Activated CD4-positive, alpha-beta memory T cell treated with anti-CD3 and anti-CD28 coated beads for 36 hours (primary cell): ENCODE data around the gene MORN1. TPM values are rescaled to one million over a fixed set of nuclear protein-coding genes. Genes with fewer than 3 reads are reported as not detected.

Experiments used
- CTCF ChIA-PET: fragments of 350-600 bp; sonication (Branson Sonifier 250); formaldehyde crosslinking; loops from one replicate; lab custom pipeline; 2021; ENCODE audit warnings: antibody characterized with exemption, inconsistent platforms; lab: Charles Lee
- POLR2A ChIA-PET: fragments of 350-600 bp; sonication (Branson Sonifier 250); formaldehyde crosslinking; loops from one replicate; lab custom pipeline; 2021; ENCODE audit warnings: antibody characterized with exemption; lab: Charles Lee
- DNase-seq: peaks from one replicate; pipeline ENCODE4 v3.0.0-alpha.2; 2020
- H3K27ac Mint-ChIP-seq: one replicate; pipeline ENCODE4 v1.8.0; 2021; ENCODE audit warnings: mixed read lengths
- H3K27me3 Mint-ChIP-seq: one replicate; pipeline ENCODE4 v1.8.0; 2021; ENCODE audit warnings: mixed read lengths
- H3K36me3 Mint-ChIP-seq: one replicate; pipeline ENCODE4 v1.8.0; 2021; ENCODE audit warnings: mixed read lengths
- H3K4me1 Mint-ChIP-seq: one replicate; pipeline ENCODE4 v1.8.0; 2021; ENCODE audit warnings: low read depth, mixed read lengths
- H3K4me3 Mint-ChIP-seq: one replicate; pipeline ENCODE4 v1.8.0; 2021; ENCODE audit warnings: mild to moderate bottlenecking, mixed read lengths
- H3K9me3 Mint-ChIP-seq: one replicate; pipeline ENCODE4 v1.8.0; 2021; ENCODE audit warnings: mixed read lengths
- intact Hi-C: fragments of 100-400 bp; cut with micrococcal nuclease; formaldehyde crosslinking; loops from one replicate; pipeline ENCODE4 v1.15.1; 2023
- total RNA-seq, 2 experiments: library from RNA; stranded (reverse); gene quantifications; one replicate each; pipeline ENCODE4 v1.2.3, GENCODE V29; 2021

Gene MORN1
- total RNA-seq, 2 experiments from 2014 or later, result 5.4 to 6.3 TPM

- Mint-ChIP-seq H3K9me3 (no peaks in the 10 kb centered on the region), H3K4me1 (no peaks in the 10 kb centered on the region), H3K4me3 (no peak overlapping the region), H3K36me3 (no peaks in the 10 kb centered on the region), H3K27ac (no peak overlapping the region), H3K27me3 (no peaks in the 10 kb centered on the region)
- POLR2A ChIA-PET, result no interaction called here
- no peak for DNase-seq
- intact Hi-C loops, result no loop called here
- CTCF ChIA-PET, result no interaction called here
Measured at GRCh38 chr1:2375923-2376260, 15.5 kb downstream of the MORN1 start.

GRCh38 chr1:2375246-2375922 is 16.0 kb downstream of the MORN1 start:
- H3K27ac Mint-ChIP-seq, result no peak overlapping the region
- no peak overlapping the region for H3K4me3 Mint-ChIP-seq
- no peaks in the 10 kb centered on the region for H3K4me1 Mint-ChIP-seq
- no peaks in the 10 kb centered on the region for H3K27me3 Mint-ChIP-seq
- ChIA-PET CTCF (interaction anchor here (0.6 kb wide), 1 partner anchor 76 kb away, joined by 9 read pairs; no protein-coding TSS in a partner anchor), POLR2A (no interaction called here)
- no peak for DNase-seq
- H3K9me3 Mint-ChIP-seq, result no peaks in the 10 kb centered on the region
- intact Hi-C loops, result no loop called here
- no peaks in the 10 kb centered on the region for H3K36me3 Mint-ChIP-seq

GRCh38 chr1:2374252-2375155 is 16.9 kb downstream of the MORN1 start:
- POLR2A ChIA-PET, result no interaction called here
- CTCF ChIA-PET, result interaction anchor here (0.6 kb wide), 1 partner anchor 75 kb away, joined by 9 read pairs; no protein-coding TSS in a partner anchor
- Mint-ChIP-seq H3K4me1 (no peaks in the 10 kb centered on the region), H3K27ac (no peak overlapping the region), H3K9me3 (no peaks in the 10 kb centered on the region), H3K4me3 (no peak overlapping the region), H3K36me3 (no peaks in the 10 kb centered on the region), H3K27me3 (no peaks in the 10 kb centered on the region)
- intact Hi-C loops, result no loop called here
- DNase-seq, result no peak

- intact Hi-C loops, result no loop called here
- CTCF ChIA-PET, result no interaction called here
- no peaks in the 10 kb centered on the region for H3K9me3 Mint-ChIP-seq
- no peak overlapping the region for H3K27ac Mint-ChIP-seq
- POLR2A ChIA-PET, result no interaction called here
- no peaks in the 10 kb centered on the region for H3K36me3 Mint-ChIP-seq
- no peaks in the 10 kb centered on the region for H3K27me3 Mint-ChIP-seq
- DNase-seq, result no peak
- H3K4me3 Mint-ChIP-seq, result no peak overlapping the region
- H3K4me1 Mint-ChIP-seq, result no peaks in the 10 kb centered on the region
Measured at GRCh38 chr1:2373551-2374251, 17.7 kb downstream of the MORN1 start.

GRCh38 chr1:2372551-2373490 is 18.5 kb downstream of the MORN1 start:
- no peaks in the 10 kb centered on the region for H3K27me3 Mint-ChIP-seq
- ChIA-PET CTCF (no interaction called here), POLR2A (no interaction called here)
- intact Hi-C loops, result no loop called here
- H3K36me3 Mint-ChIP-seq, result no peaks in the 10 kb centered on the region
- no peaks in the 10 kb centered on the region for H3K9me3 Mint-ChIP-seq
- H3K27ac Mint-ChIP-seq, result no peak overlapping the region
- H3K4me1 Mint-ChIP-seq, result no peaks in the 10 kb centered on the region
- no peak for DNase-seq
- no peak overlapping the region for H3K4me3 Mint-ChIP-seq

- intact Hi-C loops, result no loop called here
- Mint-ChIP-seq H3K9me3 (peaks cover 7% of the 10 kb centered on the region), H3K27me3 (no peaks in the 10 kb centered on the region), H3K27ac (no peak overlapping the region), H3K4me3 (no peak overlapping the region), H3K36me3 (peaks cover 2% of the 10 kb centered on the region), H3K4me1 (no peaks in the 10 kb centered on the region)
- ChIA-PET POLR2A (no interaction called here), CTCF (interaction anchor here (0.7 to 0.8 kb wide), 2 partner anchors 173 to 194 kb away, joined by 3 to 4 read pairs; partner anchors contain the start of gene FAAP20)
- DNase-seq, result no peak
Measured at GRCh38 chr1:2368053-2368744, 23.2 kb downstream of the MORN1 start.

- no peaks in the 10 kb centered on the region for H3K4me1 Mint-ChIP-seq
- DNase-seq, result no peak
- intact Hi-C loops, result no loop called here
- H3K9me3 Mint-ChIP-seq, result peaks cover 7% of the 10 kb centered on the region
- no peak overlapping the region for H3K4me3 Mint-ChIP-seq
- ChIA-PET CTCF (interaction anchor here (0.9 kb wide), 1 partner anchor 18 kb away, joined by 3 read pairs; no protein-coding TSS in a partner anchor), POLR2A (no interaction called here)
- H3K27me3 Mint-ChIP-seq, result no peaks in the 10 kb centered on the region
- H3K27ac Mint-ChIP-seq, result no peak overlapping the region
- H3K36me3 Mint-ChIP-seq, result peaks cover 2% of the 10 kb centered on the region
Measured at GRCh38 chr1:2363847-2364513, 27.4 kb downstream of the MORN1 start.

GRCh38 chr1:2360588-2361364 is 30.6 kb downstream of the MORN1 start:
- ChIA-PET POLR2A (no interaction called here), CTCF (no interaction called here)
- Mint-ChIP-seq H3K9me3 (peaks cover 7% of the 10 kb centered on the region), H3K27ac (no peak overlapping the region), H3K4me3 (no peak overlapping the region), H3K27me3 (no peaks in the 10 kb centered on the region), H3K4me1 (no peaks in the 10 kb centered on the region), H3K36me3 (peaks cover 2% of the 10 kb centered on the region)
- intact Hi-C loops, result no loop called here
- no peak for DNase-seq

GRCh38 chr1:2358651-2359640 is 32.4 kb downstream of the MORN1 start:
- Mint-ChIP-seq H3K27me3 (no peaks in the 10 kb centered on the region), H3K9me3 (peaks cover 3% of the 10 kb centered on the region), H3K36me3 (peaks cover 2% of the 10 kb centered on the region), H3K4me1 (no peaks in the 10 kb centered on the region), H3K4me3 (no peak overlapping the region), H3K27ac (no peak overlapping the region)
- CTCF ChIA-PET, result interaction anchor here (1.2 kb wide), 1 partner anchor 164 kb away, joined by 3 read pairs; the partner anchor contains the start of gene FAAP20
- DNase-seq, result no peak
- intact Hi-C loops, result no loop called here
- POLR2A ChIA-PET, result no interaction called here
